Liver (tissue), 9 donors: ENCODE measurements around the gene JCHAIN. TPM values are rescaled to one million over a fixed set of nuclear protein-coding genes. Genes with fewer than 3 reads are reported as not detected.

Experiments used
- DNase-seq: peaks from one replicate; pipeline ENCODE4 v3.0.0-alpha.2; 2017; ENCODE audit warnings: low spot score
- H3K27ac ChIP-seq, 2 donors: one replicate each; pipeline ENCODE4 v1.7.0; 2013; ENCODE audit warnings: inconsistent platforms in 2 of 2, low read length in 2 of 2, control low read depth in 1 of 2, low read depth in 1 of 2, mild to moderate bottlenecking in 1 of 2
- H3K27me3 ChIP-seq, 4 donors: one replicate each; pipeline versions ENCODE4 v1.6.1 to v1.7.0; 2013; ENCODE audit warnings: low read length in 3 of 4, inconsistent platforms in 1 of 4, mild to moderate bottlenecking in 1 of 4, moderate library complexity in 1 of 4; ENCODE audit not compliant: control insufficient read depth in 4 of 4, insufficient read depth in 4 of 4
- H3K36me3 ChIP-seq, 4 donors: one replicate each; pipeline versions ENCODE4 v1.6.1 to v1.7.0; 2013; ENCODE audit warnings: low read length in 3 of 4, mild to moderate bottlenecking in 3 of 4, low read depth in 1 of 4, moderate library complexity in 1 of 4; ENCODE audit not compliant: control insufficient read depth in 4 of 4, insufficient read depth in 3 of 4
- H3K4me1 ChIP-seq, 4 donors: one replicate each; pipeline versions ENCODE4 v1.6.1 to v1.7.0; 2013; ENCODE audit warnings: low read length in 3 of 4, mild to moderate bottlenecking in 3 of 4, moderate library complexity in 1 of 4; ENCODE audit not compliant: control insufficient read depth in 4 of 4, insufficient read depth in 4 of 4
- H3K4me3 ChIP-seq, 3 donors: one replicate each; pipeline versions ENCODE4 v1.6.1 to v1.7.0; 2013; ENCODE audit warnings: low read length in 3 of 3, control low read depth in 1 of 3, low read depth in 1 of 3, mild to moderate bottlenecking in 1 of 3
- H3K9ac ChIP-seq, 2 donors: one replicate each; pipeline ENCODE4 v1.7.0; 2013; ENCODE audit warnings: low read length in 2 of 2, mild to moderate bottlenecking in 2 of 2, moderate library complexity in 2 of 2, control low read depth in 1 of 2, low read depth in 1 of 2
- H3K9me3 ChIP-seq, 4 donors: one replicate each; pipeline versions ENCODE4 v1.6.1 to v1.7.0; 2013; ENCODE audit warnings: low read length in 3 of 4; ENCODE audit not compliant: control insufficient read depth in 4 of 4
- CTCF ChIP-seq: fragments of 150-350 bp; IDR thresholded peaks from 2 replicates; pipeline ENCODE4 v1.5.1; 2017; ENCODE audit warnings: improper control_type of control experiment, low read depth, low read length; ENCODE audit not compliant: missing input control
- EGR1 ChIP-seq, 2 donors: IDR thresholded peaks; 2 replicates each; pipeline ENCODE4 v1.6.1; 2016 to 2018; ENCODE audit warnings: antibody characterized with exemption in 2 of 2, low read depth in 2 of 2
- FOXA1 ChIP-seq: IDR thresholded peaks from 2 replicates; pipeline ENCODE4 v1.6.1; 2016; ENCODE audit warnings: antibody characterized with exemption
- FOXA2 ChIP-seq: IDR thresholded peaks from 2 replicates; pipeline ENCODE4 v1.6.1; 2016; ENCODE audit warnings: antibody characterized with exemption
- JUND ChIP-seq, 2 donors: IDR thresholded peaks; 2 replicates each; pipeline ENCODE4 v1.6.1; 2016; ENCODE audit warnings: antibody characterized with exemption in 2 of 2
- NR2F2 ChIP-seq: IDR thresholded peaks from 2 replicates; pipeline ENCODE4 v1.6.1; 2016; ENCODE audit warnings: antibody characterized with exemption
- RAD21 ChIP-seq, 2 donors: IDR thresholded peaks; 2 replicates each; pipeline ENCODE4 v1.6.1; 2016; ENCODE audit warnings: antibody characterized with exemption in 2 of 2, mild to moderate bottlenecking in 2 of 2
- REST ChIP-seq: IDR thresholded peaks from 2 replicates; pipeline ENCODE4 v1.6.1; 2016; ENCODE audit warnings: antibody characterized with exemption, mild to moderate bottlenecking
- YY1 ChIP-seq: IDR thresholded peaks from 2 replicates; pipeline ENCODE4 v1.6.1; 2016; ENCODE audit warnings: antibody characterized with exemption, mild to moderate bottlenecking
- WGBS: extraction: QIAGEN DNeasy Blood & Tissue Kit; methylation state at CpG from one replicate; pipeline ENCODE4 v1.1.7; 2013; 5-methylcytosine and 5-hydroxymethylcytosine counted together
- polyA plus RNA-seq, 2 donors: library from polyadenylated mRNA; stranded (reverse) in 1 of 2; unstranded in 1 of 2; fragments of 200-250 nt in 1 of 2; fragments of >200 nt in 1 of 2; fragmentation: Nextera tagmentation in 1 of 2; extraction: Ambion mirVana in 1 of 2; gene quantifications; one replicate each; pipeline versions ENCODE4 v1.2.1 to v1.2.3, GENCODE V29; 2013 to 2015
- total RNA-seq, 2 donors: library from RNA; depleted of rRNA; stranded (reverse); fragments of >200 nt; gene quantifications; one replicate each; pipeline ENCODE4 v1.2.3, GENCODE V29; 2014
- TF ChIP-seq, protein P1 (sequence below): IDR thresholded peaks from 2 replicates; pipeline ENCODE4 v1.6.1; 2016; ENCODE audit warnings: antibody characterized with exemption
- donor health status: healthy.
- donor health status: healthy.
- donor health status: healthy.
- donor health status: healthy.
- donor health status: healthy.

The JCHAIN gene
- total and polyA plus RNA-seq, 4 donors = 2.1 to 69.5 (median 9.7) TPM

GRCh38 chr4:70705183-70706043 lies 39.1 kb upstream of the JCHAIN start:
- TF ChIP-seq RAD21 (IDR thresholded peaks at IDR 0.05) (peak in 1 of 2 donors; percentile 8), YY1 (peak; percentile 15), EGR1 (IDR thresholded peaks at IDR 0.05; ENCODE audit: low read depth in 2 of 2) (peak in 1 of 2 donors; percentile 14), REST (no peak)
- Histone ChIP-seq H3K9me3 (no peaks in the 10 kb centered on the region), H3K27me3 (no peaks in the 10 kb centered on the region), H3K4me3 (peak overlapping the region; percentile 74 to 100 (median 84)), H3K4me1 (peaks cover 4 to 25% (median 13%) of the 10 kb centered on the region in 4 donors), H3K9ac (peak overlapping the region; percentile 61 to 82), H3K36me3 (no peaks in the 10 kb centered on the region), H3K27ac (peak overlapping the region; percentile 97 to 99)
- under 1% methylated on average over 86 of the region's 86 CpGs for WGBS
- peak; percentile 68 for DNase-seq

DNA sequence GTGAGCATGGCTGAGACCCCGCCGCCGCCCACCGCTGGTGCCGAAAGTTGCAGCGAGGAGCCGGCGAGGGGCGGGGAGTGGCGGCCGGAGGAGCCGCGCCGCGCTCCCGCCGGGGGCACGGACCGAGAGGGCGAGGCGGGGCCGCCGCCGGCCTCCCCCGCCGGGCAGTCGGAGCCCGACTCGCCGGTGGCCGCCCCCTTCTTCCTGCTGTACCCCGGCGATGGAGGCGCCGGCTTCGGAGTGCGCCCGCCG lies 38.5 kb upstream of the JCHAIN start:
- Histone ChIP-seq H3K36me3 (no peaks in the 10 kb centered on the region), H3K9ac (peak overlapping the region in 1 of 2 donors; percentile 27), H3K4me1 (peaks cover 4 to 24% (median 12%) of the 10 kb centered on the region in 4 donors), H3K4me3 (peak overlapping the region; percentile 74 to 100 (median 84)), H3K9me3 (no peaks in the 10 kb centered on the region), H3K27me3 (no peaks in the 10 kb centered on the region), H3K27ac (peak overlapping the region; percentile 97 to 99)
- TF ChIP-seq JUND (IDR thresholded peaks at IDR 0.05) = no peak
- TF ChIP-seq REST = no peak
- no peak for TF ChIP-seq FOXA1
- no peak for TF ChIP-seq CTCF
- TF ChIP-seq NR2F2 = no peak
- no peak for TF ChIP-seq FOXA2
- TF ChIP-seq RAD21 (IDR thresholded peaks at IDR 0.05) = no peak
- TF ChIP-seq, protein P1, sequence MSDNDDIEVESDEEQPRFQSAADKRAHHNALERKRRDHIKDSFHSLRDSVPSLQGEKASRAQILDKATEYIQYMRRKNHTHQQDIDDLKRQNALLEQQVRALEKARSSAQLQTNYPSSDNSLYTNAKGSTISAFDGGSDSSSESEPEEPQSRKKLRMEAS = no peak
- TF ChIP-seq YY1 = no peak
- DNase-seq = no peak
- under 1% methylated on average over 39 of the region's 39 CpGs for WGBS
